CD4-positive, alpha-beta T cell treated with Interleukin-15 for 1 hour (primary cell): ENCODE results near the gene ZNF225.
A peak's percentile ranks its signal among the peaks of the same experiment; 100 is the strongest.
"Not testable (repeated sequence)": the region's sequence is repeated elsewhere in the genome, so short reads cannot be mapped to it uniquely, and the experiment has no call there.

ENCODE experiments used
- DNase-seq: peaks from one replicate; pipeline ENCODE4 v3.0.0-alpha.2; 2020

Gene ZNF225

GRCh38 chr19:44113138-44113783 is at the start of gene ZNF225:
ZNF225 (plus strand) TSS chr19:44113399; CDS start chr19:44115828, 2,429 bp downstream.
- DNase-seq, result peak; percentile 93

GRCh38 chr19:44066305-44066704 is 46.9 kb upstream of the ZNF225 start:
- no peak for DNase-seq

- no peak for DNase-seq
Observed at GRCh38 chr19:44069415-44069814, 43.8 kb upstream of the ZNF225 start.

- DNase-seq, result peak; percentile 89
Observed at GRCh38 chr19:44071824-44072542, 41.2 kb upstream of the ZNF225 start, which contains the start of gene ZNF284. ZNF284 (plus strand) TSS chr19:44072159; CDS start chr19:44076390, 4,231 bp downstream.

- no peak for DNase-seq
Observed at GRCh38 chr19:44072543-44073401, 40.4 kb upstream of the ZNF225 start.

- no peak for DNase-seq
Observed at GRCh38 chr19:44076325-44076724, 36.9 kb upstream of the ZNF225 start.

GRCh38 chr19:44092108-44092507 is 21.1 kb upstream of the ZNF225 start:
- DNase-seq, result no peak

- peak; percentile 87 for DNase-seq
Observed at GRCh38 chr19:44093931-44094765, 19.1 kb upstream of the ZNF225 start, which contains the start of gene ZNF224. ZNF224 (plus strand) TSS chr19:44094361; CDS start chr19:44097874, 3,513 bp downstream.

- DNase-seq, result no peak
Observed at GRCh38 chr19:44107751-44108150, 5.4 kb upstream of the ZNF225 start.

GRCh38 chr19:44109458-44109857 is 3.7 kb upstream of the ZNF225 start:
- no peak for DNase-seq

- DNase-seq, result no peak
Observed at GRCh38 chr19:44111910-44112463, 1.2 kb upstream of the ZNF225 start.

- DNase-seq, result no peak
Observed at GRCh38 chr19:44112802-44113137, 429 bp upstream of the ZNF225 start.

GRCh38 chr19:44113784-44114390 is 688 bp downstream of the ZNF225 start:
- no peak for DNase-seq

- not testable (repeated sequence) for DNase-seq
Observed at GRCh38 chr19:44121162-44121561, 8.0 kb downstream of the ZNF225 start.

- no peak for DNase-seq
Observed at GRCh38 chr19:44131955-44132354, 18.8 kb downstream of the ZNF225 start.

GRCh38 chr19:44141191-44142058 is 28.2 kb downstream of the ZNF225 start, which contains the start of gene ZNF234:
ZNF234 (plus strand) TSS chr19:44141554; CDS start chr19:44144633, 3,079 bp downstream.
- DNase-seq, result peak; percentile 69

GRCh38 chr19:44142059-44142433 is 28.8 kb downstream of the ZNF225 start:
- DNase-seq, result no peak

- DNase-seq, result no peak
Observed at GRCh38 chr19:44149776-44150175, 36.6 kb downstream of the ZNF225 start.

GRCh38 chr19:44151491-44151890 is 38.3 kb downstream of the ZNF225 start:
- DNase-seq, result no peak

- DNase-seq, result no peak
Observed at GRCh38 chr19:44156475-44156874, 43.3 kb downstream of the ZNF225 start.

- DNase-seq, result no peak
Observed at GRCh38 chr19:44163789-44164188, 50.6 kb downstream of the ZNF225 start.
